ENCODE data around the gene SIPA1L3. TPM values are rescaled to one million over a fixed set of nuclear protein-coding genes. Genes with fewer than 3 reads are reported as not detected.

SIPA1L3 gene
- total RNA-seq, 1 donor from 2014 or later = 27.1 TPM

DNA sequence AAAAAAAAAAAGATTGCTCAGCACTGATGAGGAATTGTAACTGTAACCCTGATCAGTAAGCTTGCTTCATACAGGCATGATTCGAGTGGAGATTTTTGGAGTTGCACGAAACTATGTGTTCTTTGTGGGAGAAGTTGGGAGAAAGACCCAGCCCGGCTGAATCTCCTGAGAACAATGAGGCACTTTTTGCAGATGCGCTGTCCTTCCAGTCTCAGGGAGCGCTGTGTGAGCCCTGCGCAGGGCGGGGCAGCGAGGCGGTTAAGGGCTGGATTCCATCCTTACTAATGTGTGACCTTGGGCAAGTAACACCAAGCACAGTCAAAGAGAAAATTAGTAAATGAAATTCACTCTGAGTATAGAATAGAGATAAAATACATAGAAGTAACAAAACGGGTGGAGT lies 76.9 kb downstream of the SIPA1L3 start:
- TF ChIP-seq, protein P1, sequence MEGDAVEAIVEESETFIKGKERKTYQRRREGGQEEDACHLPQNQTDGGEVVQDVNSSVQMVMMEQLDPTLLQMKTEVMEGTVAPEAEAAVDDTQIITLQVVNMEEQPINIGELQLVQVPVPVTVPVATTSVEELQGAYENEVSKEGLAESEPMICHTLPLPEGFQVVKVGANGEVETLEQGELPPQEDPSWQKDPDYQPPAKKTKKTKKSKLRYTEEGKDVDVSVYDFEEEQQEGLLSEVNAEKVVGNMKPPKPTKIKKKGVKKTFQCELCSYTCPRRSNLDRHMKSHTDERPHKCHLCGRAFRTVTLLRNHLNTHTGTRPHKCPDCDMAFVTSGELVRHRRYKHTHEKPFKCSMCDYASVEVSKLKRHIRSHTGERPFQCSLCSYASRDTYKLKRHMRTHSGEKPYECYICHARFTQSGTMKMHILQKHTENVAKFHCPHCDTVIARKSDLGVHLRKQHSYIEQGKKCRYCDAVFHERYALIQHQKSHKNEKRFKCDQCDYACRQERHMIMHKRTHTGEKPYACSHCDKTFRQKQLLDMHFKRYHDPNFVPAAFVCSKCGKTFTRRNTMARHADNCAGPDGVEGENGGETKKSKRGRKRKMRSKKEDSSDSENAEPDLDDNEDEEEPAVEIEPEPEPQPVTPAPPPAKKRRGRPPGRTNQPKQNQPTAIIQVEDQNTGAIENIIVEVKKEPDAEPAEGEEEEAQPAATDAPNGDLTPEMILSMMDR (IDR thresholded peaks at IDR 0.05) = no peak
- H3K36me3 ChIP-seq = no peaks in the 10 kb centered on the region

DNA sequence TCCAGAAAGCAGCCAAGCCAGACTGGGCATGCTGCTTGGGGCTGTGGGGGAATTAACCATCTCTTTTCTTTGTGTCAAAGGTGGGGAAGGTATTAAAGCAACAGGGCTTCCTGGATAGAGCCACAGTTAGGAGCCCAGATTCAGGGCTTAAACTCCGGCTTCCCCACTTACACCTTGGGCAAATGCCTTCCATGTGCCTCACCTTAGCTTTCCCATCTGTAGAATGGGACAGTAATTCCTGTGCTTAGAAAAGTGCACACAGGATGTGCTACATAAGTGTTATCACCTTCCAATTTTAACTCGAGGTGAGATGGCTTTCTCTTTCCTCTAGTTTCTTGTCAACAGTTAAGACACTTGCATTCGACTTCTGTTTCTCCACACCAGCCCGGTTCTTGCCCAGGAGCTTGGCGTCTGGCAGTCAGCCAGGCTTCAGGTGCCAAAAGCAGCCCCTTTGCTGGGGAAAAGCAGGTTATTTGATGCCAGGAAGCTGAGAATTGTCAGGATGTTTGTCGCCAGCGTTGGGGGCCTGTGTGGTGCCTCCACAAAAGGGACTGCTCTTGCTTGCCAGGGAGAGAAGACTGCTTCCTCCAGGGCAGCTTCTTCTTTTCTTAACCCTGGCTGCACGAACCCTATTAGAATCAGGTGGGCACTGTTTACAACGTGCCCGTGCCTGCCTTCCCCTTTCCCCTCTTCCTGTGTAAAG lies 79.2 kb downstream of the SIPA1L3 start:
- no peak overlapping the region for H3K4me3 ChIP-seq
- intact Hi-C loops (cut with DNase I) = no loop called here
- no peaks in the 10 kb centered on the region for H3K9me3 ChIP-seq
- no peak overlapping the region for H3K27ac ChIP-seq
- TF ChIP-seq, protein P1 (IDR thresholded peaks at IDR 0.05) = no peak
- no peaks in the 10 kb centered on the region for H3K4me1 ChIP-seq
- no peaks in the 10 kb centered on the region for H3K36me3 ChIP-seq
- no peak for DNase-seq (ENCODE audit: low spot score in 2 of 2)
- H3K27me3 ChIP-seq = no peaks in the 10 kb centered on the region

More for the DNA sequence above, 76.9 kb downstream of the SIPA1L3 start:
- Histone ChIP-seq H3K27ac (no peak overlapping the region), H3K9me3 (no peaks in the 10 kb centered on the region), H3K4me1 (no peaks in the 10 kb centered on the region), H3K27me3 (no peaks in the 10 kb centered on the region), H3K4me3 (no peak overlapping the region)
- no peak for DNase-seq (ENCODE audit: low spot score in 2 of 2)
- intact Hi-C loops (cut with DNase I) = no loop called here

DNA sequence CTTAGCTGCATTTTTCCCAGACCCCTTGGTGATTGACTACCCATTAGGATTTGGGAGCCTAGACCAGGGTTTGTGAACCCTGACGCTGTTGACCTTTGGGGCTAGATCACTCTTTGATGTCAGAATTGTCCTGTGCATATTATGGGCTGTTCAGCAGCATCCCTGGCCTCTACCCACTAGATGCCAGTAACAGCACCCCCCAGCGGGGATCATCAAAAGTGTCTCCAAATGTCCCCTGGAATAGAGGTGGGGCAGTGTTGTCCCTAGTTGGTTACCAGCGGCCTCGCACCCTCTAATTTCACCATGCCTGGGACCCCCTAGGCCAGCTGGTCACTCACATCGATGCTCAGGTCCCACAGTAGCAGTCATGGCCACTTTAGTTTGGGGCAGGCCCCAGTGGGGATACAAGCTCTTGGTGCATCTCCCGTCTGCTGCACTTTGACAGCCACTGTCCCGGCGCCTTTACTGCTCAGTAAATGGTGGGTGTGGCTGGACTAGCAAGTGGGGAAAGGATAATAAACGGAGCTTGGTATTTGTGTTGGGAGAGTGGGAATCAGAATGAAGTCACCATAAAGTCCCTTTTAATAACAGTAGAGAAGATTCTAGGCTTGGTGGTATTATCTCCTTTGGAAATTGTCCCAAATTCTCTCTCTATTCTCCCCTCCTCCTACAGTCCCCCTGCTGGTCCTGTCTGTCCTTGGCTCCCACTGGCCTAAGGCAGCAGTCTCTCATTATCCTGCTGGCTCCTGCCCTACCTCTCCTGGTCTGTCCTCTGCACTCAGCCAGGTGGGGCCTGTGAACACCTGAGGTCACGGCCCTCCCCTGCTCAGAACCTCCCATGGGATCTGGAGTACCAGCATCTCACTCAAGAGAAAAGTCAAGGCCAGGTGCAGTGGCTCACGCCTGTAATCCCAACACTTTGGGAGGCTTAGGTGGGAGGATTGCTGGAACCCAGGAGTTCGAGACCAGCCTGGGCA lies 80.6 kb downstream of the SIPA1L3 start:
- TF ChIP-seq, protein P1 (IDR thresholded peaks at IDR 0.05) = no peak
- no peak overlapping the region for H3K27ac ChIP-seq
- H3K9me3 ChIP-seq = no peaks in the 10 kb centered on the region
- DNase-seq (ENCODE audit: low spot score in 2 of 2) = no peak
- intact Hi-C loops (cut with DNase I) = no loop called here
- no peaks in the 10 kb centered on the region for H3K4me1 ChIP-seq
- H3K4me3 ChIP-seq = no peak overlapping the region
- no peaks in the 10 kb centered on the region for H3K27me3 ChIP-seq
- H3K36me3 ChIP-seq = no peaks in the 10 kb centered on the region

DNA sequence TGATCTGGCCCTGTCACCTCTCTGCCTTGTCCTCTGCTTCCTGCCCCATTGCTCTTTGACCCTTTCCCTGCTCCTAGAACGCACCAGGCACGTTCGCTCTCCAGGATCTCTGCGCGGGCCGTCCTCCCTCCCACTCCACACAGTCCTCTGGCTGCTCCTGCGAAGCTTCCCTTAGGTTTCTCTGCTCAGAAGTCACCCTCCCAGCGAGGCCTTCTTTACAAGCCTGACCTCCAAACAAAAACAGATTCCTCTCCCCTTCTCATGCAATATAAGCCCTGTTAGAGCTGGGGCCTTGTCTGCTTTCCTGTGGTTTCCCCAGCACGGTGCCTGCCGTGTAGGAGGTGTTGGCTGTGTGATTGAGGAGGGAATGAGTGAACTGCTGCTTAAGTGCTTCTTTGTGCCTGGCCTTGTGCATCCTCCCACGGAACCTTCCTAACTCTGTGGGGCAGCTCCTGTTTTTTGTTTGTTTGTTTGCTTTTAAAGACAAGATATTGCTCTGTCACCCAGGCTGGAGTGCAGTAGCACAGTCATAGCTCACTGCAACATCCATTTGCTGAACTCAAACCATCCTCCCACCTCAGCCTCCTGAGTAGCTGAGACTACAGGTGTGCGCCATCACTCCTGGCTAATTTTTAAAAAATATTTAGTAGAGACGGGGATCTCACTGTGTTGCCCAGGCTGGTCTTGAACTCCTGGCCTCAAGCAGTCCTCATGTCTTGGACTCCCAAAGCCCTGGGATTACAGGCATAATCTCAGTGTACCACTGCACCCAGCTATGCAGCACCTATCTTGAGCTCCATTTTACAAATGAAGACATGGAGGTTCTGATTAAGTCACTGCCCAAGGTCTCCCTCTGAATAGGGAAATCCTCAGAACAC lies 82.0 kb downstream of the SIPA1L3 start:
- intact Hi-C loops (cut with DNase I) = no loop called here
- Histone ChIP-seq H3K27ac (no peak overlapping the region), H3K36me3 (no peaks in the 10 kb centered on the region), H3K4me1 (no peaks in the 10 kb centered on the region), H3K27me3 (no peaks in the 10 kb centered on the region), H3K9me3 (no peaks in the 10 kb centered on the region), H3K4me3 (no peak overlapping the region)
- TF ChIP-seq, protein P1 (IDR thresholded peaks at IDR 0.05) = no peak
- DNase-seq (ENCODE audit: low spot score in 2 of 2) = no peak

DNA sequence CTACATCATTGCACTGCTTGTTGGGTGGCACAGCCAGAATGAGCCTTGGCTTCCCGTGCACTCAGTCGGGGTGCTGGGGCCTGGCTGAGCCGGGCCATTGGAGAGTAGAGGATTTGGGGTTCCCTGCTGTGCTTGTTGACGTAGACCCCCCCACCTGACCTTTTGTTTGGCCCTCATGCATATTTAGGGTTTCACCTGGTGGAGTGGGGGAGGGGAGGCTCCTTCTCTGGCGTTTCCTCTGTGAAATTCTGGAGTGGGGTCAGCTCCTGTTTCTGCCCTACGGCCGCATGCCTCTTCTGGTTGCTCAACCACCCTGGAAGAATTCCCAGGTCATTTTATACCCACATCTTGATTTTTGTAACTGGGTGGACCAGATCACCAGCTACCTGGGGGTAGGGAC lies 82.8 kb downstream of the SIPA1L3 start:
- DNase-seq (ENCODE audit: low spot score in 2 of 2) = no peak
- Histone ChIP-seq H3K9me3 (no peaks in the 10 kb centered on the region), H3K27me3 (no peaks in the 10 kb centered on the region), H3K27ac (no peak overlapping the region), H3K36me3 (no peaks in the 10 kb centered on the region), H3K4me1 (no peaks in the 10 kb centered on the region), H3K4me3 (no peak overlapping the region)
- intact Hi-C loops (cut with DNase I) = no loop called here
- TF ChIP-seq, protein P1 (IDR thresholded peaks at IDR 0.05) = no peak
